Keratinocyte (primary cell): ENCODE data around the gene PRKAA1. TPM values are rescaled to one million over a fixed set of nuclear protein-coding genes. Genes with fewer than 3 reads are reported as not detected.

Source experiments
- DNase-seq: peaks from one replicate; pipeline ENCODE4 v3.0.0-alpha.2; 2011; ENCODE audit warnings: low read depth, missing footprints, low spot score
- FAIRE-seq: peaks from 2 replicates; lab custom pipeline; 2011; peaks lifted over from hg19 to GRCh38; lab: Jason Lieb, UNC
- H2AFZ ChIP-seq: 2 replicates; pipeline ENCODE4 v1.6.0; 2012; ENCODE audit warnings: low read length, control low read depth, inconsistent platforms; ENCODE audit not compliant: control insufficient read depth
- H3K27ac ChIP-seq: 2 replicates; pipeline ENCODE4 v1.5.1; 2011; ENCODE audit warnings: low read length; ENCODE audit not compliant: control insufficient read depth, insufficient read depth
- H3K27me3 ChIP-seq: 3 replicates; pipeline ENCODE4 v1.6.0; 2011; ENCODE audit warnings: low read length; ENCODE audit not compliant: control insufficient read depth, insufficient read depth; ENCODE audit errors: extremely low read depth
- H3K36me3 ChIP-seq, 2 experiments: 2 replicates in 1 of 2; 3 replicates in 1 of 2; pipeline ENCODE4 v1.5.1; 2011; ENCODE audit warnings: low read length in 2 of 2, mild to moderate bottlenecking in 1 of 2; ENCODE audit not compliant: control insufficient read depth in 2 of 2, insufficient read depth in 2 of 2; ENCODE audit errors: extremely low read depth in 1 of 2
- H3K4me1 ChIP-seq: 3 replicates; pipeline ENCODE4 v1.5.1; 2011; ENCODE audit warnings: low read length; ENCODE audit not compliant: control insufficient read depth, insufficient read depth; ENCODE audit errors: extremely low read depth
- H3K4me2 ChIP-seq: 3 replicates; pipeline ENCODE4 v1.6.0; 2011; ENCODE audit warnings: low read depth, low read length; ENCODE audit not compliant: control insufficient read depth, insufficient read depth; ENCODE audit errors: extremely low read depth
- H3K4me3 ChIP-seq, 3 experiments: fragments of 200-600 bp in 1 of 3; sonication (generic) in 1 of 3; 2 replicates in 2 of 3; 3 replicates in 1 of 3; pipeline ENCODE4 v1.5.1; 2011 to 2016; ENCODE audit warnings: low read length in 3 of 3, mild to moderate bottlenecking in 3 of 3, control low read depth in 2 of 3, inconsistent platforms in 1 of 3, low read depth in 1 of 3, mixed read lengths in 1 of 3, mixed run types in 1 of 3, moderate library complexity in 1 of 3; ENCODE audit not compliant: control insufficient read depth in 2 of 3, insufficient read depth in 2 of 3; ENCODE audit errors: extremely low read depth in 1 of 3
- H3K79me2 ChIP-seq: 2 replicates; pipeline ENCODE4 v1.6.0; 2012; ENCODE audit warnings: low read length; ENCODE audit not compliant: control insufficient read depth, insufficient read depth
- H3K9ac ChIP-seq: 3 replicates; pipeline ENCODE4 v1.6.0; 2011; ENCODE audit warnings: low read length; ENCODE audit not compliant: control insufficient read depth, insufficient read depth; ENCODE audit errors: extremely low read depth
- H3K9me1 ChIP-seq: 3 replicates; pipeline ENCODE4 v1.6.0; 2011; ENCODE audit warnings: low read length; ENCODE audit not compliant: control insufficient read depth, insufficient read depth; ENCODE audit errors: extremely low read depth
- H3K9me3 ChIP-seq: 2 replicates; pipeline ENCODE4 v1.5.1; 2012; ENCODE audit warnings: low read depth, low read length; ENCODE audit not compliant: control insufficient read depth
- H4K20me1 ChIP-seq: 3 replicates; pipeline ENCODE4 v1.6.0; 2011; ENCODE audit warnings: low read length; ENCODE audit not compliant: control insufficient read depth, insufficient read depth; ENCODE audit errors: extremely low read depth
- CTCF ChIP-seq, 3 experiments: IDR thresholded peaks in 1 of 3; conservative IDR thresholded peaks in 1 of 3; optimal IDR thresholded peaks in 1 of 3; 2 replicates in 2 of 3; 3 replicates in 1 of 3; pipeline versions ENCODE3 to v1.5.1; 2011; ENCODE audit warnings: low read length in 3 of 3, mild to moderate bottlenecking in 3 of 3, moderate library complexity in 2 of 3, control low read depth in 1 of 3, inconsistent platforms in 1 of 3; ENCODE audit not compliant: insufficient read depth in 2 of 3; ENCODE audit errors: extremely low read depth in 1 of 3
- EZH2 ChIP-seq: IDR thresholded peaks from one replicate; pipeline ENCODE4 v1.6.1; 2012; ENCODE audit warnings: inconsistent platforms, mild to moderate bottlenecking, low read length, moderate library complexity
- dilution Hi-C: fragments of 300-500 bp; cut with MboI; formaldehyde crosslinking; loops from one replicate; pipeline ENCODE4 v1.7.0; 2020; ENCODE audit warnings: low sequenced_read_pairs; ENCODE audit not compliant: extremely low pct_ligation_motif_present
- polyA plus RNA-seq, 5 experiments: library from polyadenylated mRNA; depleted of rRNA in 3 of 5; stranded (reverse) in 3 of 5; stranded (forward) in 1 of 5; unstranded in 1 of 5; fragments of >200 nt; gene quantifications; 1 replicate in 1 of 5; 2 replicates in 3 of 5; 3 replicates in 1 of 5; pipeline versions ENCODE4 v1.2.1 to v1.2.3, GENCODE V29; 2011 to 2012; ENCODE audit warnings: missing spikeins in 2 of 5, low read depth in 1 of 5, low replicate concordance in 1 of 5

The PRKAA1 gene
- polyA plus RNA-seq, 1 donor (not counting 4 experiments of a cell fraction or from before 2014, with no cell fraction given) = 59.3 TPM

GRCh38 chr5:40799258-40799657 lies 1.1 kb upstream of the PRKAA1 start:
- TF ChIP-seq EZH2 (no peak), CTCF (optimal IDR thresholded peaks at IDR 0.05 in 1 of 3, IDR thresholded peaks at IDR 0.05 in 1 of 3, conservative IDR thresholded peaks at IDR 0.05 in 1 of 3; ENCODE audit: extremely low read depth in 1 of 3, insufficient read depth in 2 of 3, low read length in 3 of 3) (no peak)
- H3K27me3 ChIP-seq = no peaks in the 10 kb centered on the region
- no peak overlapping the region for H2AFZ ChIP-seq
- peak overlapping the region in 1 of 3 experiments; percentile 100 for H3K4me3 ChIP-seq
- H3K36me3 ChIP-seq = peaks cover 0 to 2% of the 10 kb centered on the region in 2 experiments
- no peak overlapping the region for H3K9ac ChIP-seq
- H3K79me2 ChIP-seq = peaks cover 33% of the 10 kb centered on the region
- H3K9me3 ChIP-seq = no peaks in the 10 kb centered on the region
- dilution Hi-C loops = no loop called here
- no peak overlapping the region for H3K27ac ChIP-seq
- peak overlapping the region; percentile 94 for H3K4me2 ChIP-seq
- FAIRE-seq (no peak), DNase-seq (no peak)
- no peaks in the 10 kb centered on the region for H4K20me1 ChIP-seq
- H3K9me1 ChIP-seq = no peaks in the 10 kb centered on the region
- peaks cover 14% of the 10 kb centered on the region for H3K4me1 ChIP-seq

- H3K36me3 ChIP-seq = peaks cover 0 to 2% of the 10 kb centered on the region in 2 experiments
- dilution Hi-C loops = no loop called here
- H3K27ac ChIP-seq = no peak overlapping the region
- H3K4me3 ChIP-seq = peak overlapping the region; percentile 91 to 100 (median 91)
- H3K9me3 ChIP-seq = no peaks in the 10 kb centered on the region
- H3K9me1 ChIP-seq = no peaks in the 10 kb centered on the region
- no peak for FAIRE-seq
- no peak for DNase-seq
- H3K4me1 ChIP-seq = peaks cover 14% of the 10 kb centered on the region
- H2AFZ ChIP-seq = peak overlapping the region; percentile 99
- no peaks in the 10 kb centered on the region for H3K27me3 ChIP-seq
- H3K9ac ChIP-seq = peak overlapping the region; percentile 79
- H4K20me1 ChIP-seq = no peaks in the 10 kb centered on the region
- TF ChIP-seq CTCF (optimal IDR thresholded peaks at IDR 0.05 in 1 of 3, IDR thresholded peaks at IDR 0.05 in 1 of 3, conservative IDR thresholded peaks at IDR 0.05 in 1 of 3; ENCODE audit: extremely low read depth in 1 of 3, insufficient read depth in 2 of 3, low read length in 3 of 3) = peak in 1 of 3 experiments; percentile 2
- no peak for TF ChIP-seq EZH2
- peaks cover 37% of the 10 kb centered on the region for H3K79me2 ChIP-seq
- peak overlapping the region; percentile 94 for H3K4me2 ChIP-seq
Measured at GRCh38 chr5:40798801-40799210, 632 bp upstream of the PRKAA1 start.
